ENCODE data around the gene RUVBL1. TPM values are rescaled to one million over a fixed set of nuclear protein-coding genes. Genes with fewer than 3 reads are reported as not detected.
"Not testable (repeated sequence)": the region's sequence is repeated elsewhere in the genome, so short reads cannot be mapped to it uniquely, and the experiment has no call there.

The RUVBL1 gene
- total RNA-seq, 1 experiment from 2014 or later = 153 TPM

DNA sequence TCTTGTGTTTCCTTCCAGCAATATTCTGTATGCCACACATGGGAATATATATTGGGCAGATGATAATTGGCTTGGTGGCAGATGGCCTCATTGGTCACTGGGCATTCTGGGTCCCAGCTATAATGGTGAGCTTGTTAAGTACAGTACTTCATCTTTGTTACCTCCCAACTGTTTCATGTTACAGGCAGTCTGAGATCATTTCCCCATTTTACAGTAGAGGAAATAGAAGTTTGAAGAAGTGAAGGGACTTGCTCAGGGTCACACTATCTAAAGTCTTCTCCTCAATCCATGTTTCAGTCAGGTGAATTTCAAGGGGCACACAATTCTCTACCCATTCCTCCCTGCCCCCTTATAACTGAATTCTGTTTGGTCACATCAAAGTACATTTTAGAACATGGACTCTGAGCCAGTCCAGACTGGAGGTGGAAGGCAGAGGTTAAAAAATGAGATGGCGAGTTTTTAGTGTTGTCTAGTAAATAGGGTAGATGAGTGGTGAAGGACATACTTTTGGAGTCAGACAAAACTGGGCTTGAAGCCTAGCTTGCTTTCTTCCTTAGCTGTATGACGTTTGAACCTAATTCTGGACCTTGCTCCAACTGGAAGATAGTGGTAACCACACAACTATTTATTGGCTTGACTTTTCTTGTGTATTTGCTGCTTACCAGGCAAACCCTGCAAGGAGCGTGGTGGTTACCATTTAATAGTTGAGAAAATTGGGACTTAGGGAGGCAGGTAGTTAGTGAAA lies 32.2 kb upstream of the RUVBL1 start:
- no TSS peak for BruUV-seq (replicated peaks)
- POLR2A ChIA-PET (ENCODE audit: low non-redundant PET) = no interaction called here
- no peak overlapping the region for H3K4me3 ChIP-seq (ENCODE audit: low read depth, low read length, poor library complexity, severe bottlenecking)
- H3K27me3 ChIP-seq (replicated peaks; ENCODE audit: insufficient read depth, low read depth, low read length, poor library complexity) = no peaks in the 10 kb centered on the region
- intact Hi-C loops (cut with micrococcal nuclease; ENCODE audit: unreplicated experiment) = no loop called here
- no peak for DNase-seq (ENCODE audit: low spot score)
- peaks cover 17% of the 10 kb centered on the region for H3K36me3 ChIP-seq (ENCODE audit: insufficient read depth, low read length, poor library complexity, severe bottlenecking)
- H3K4me1 ChIP-seq (ENCODE audit: insufficient read depth, low read length, poor library complexity, severe bottlenecking) = no peaks in the 10 kb centered on the region
- CTCF ChIA-PET = no interaction called here
- TF ChIP-seq CTCF (conservative IDR thresholded peaks at IDR 0.05; ENCODE audit: low read depth, low read length) (no peak), EZH2 (IDR thresholded peaks at IDR 0.05; ENCODE audit: borderline replicate concordance, low read depth, low read length, poor library complexity, severe bottlenecking) (no peak)
- no peaks in the 10 kb centered on the region for H3K9me3 ChIP-seq (ENCODE audit: low read depth, low read length, poor library complexity, severe bottlenecking)
- no peak overlapping the region for H3K27ac ChIP-seq (ENCODE audit: low read depth, low read length, poor library complexity, severe bottlenecking)

GRCh38 chr3:128154354-128154753 lies 30.7 kb upstream of the RUVBL1 start:
- intact Hi-C loops (cut with micrococcal nuclease; ENCODE audit: unreplicated experiment); H3K27me3 ChIP-seq (replicated peaks; ENCODE audit: insufficient read depth, low read depth, low read length, poor library complexity); CTCF ChIA-PET; H3K4me1 ChIP-seq (ENCODE audit: insufficient read depth, low read length, poor library complexity, severe bottlenecking); H3K9me3 ChIP-seq (ENCODE audit: low read depth, low read length, poor library complexity, severe bottlenecking); H3K27ac ChIP-seq (ENCODE audit: low read depth, low read length, poor library complexity, severe bottlenecking); DNase-seq (ENCODE audit: low spot score): not testable (repeated sequence)
- POLR2A ChIA-PET (ENCODE audit: low non-redundant PET) = interaction anchor here (0.7 kb wide), 1 partner anchor 19 kb away, joined by 8 read pairs; no protein-coding TSS in a partner anchor
- TSS peak; percentile 50 for BruUV-seq (replicated peaks)
- H3K36me3 ChIP-seq (ENCODE audit: insufficient read depth, low read length, poor library complexity, severe bottlenecking) = peaks cover 17% of the 10 kb centered on the region
- H3K4me3 ChIP-seq (ENCODE audit: low read depth, low read length, poor library complexity, severe bottlenecking) = peak overlapping the region; percentile 90

- Histone ChIP-seq H3K36me3 (ENCODE audit: insufficient read depth, low read length, poor library complexity, severe bottlenecking) (peaks cover 17% of the 10 kb centered on the region), H3K27ac (ENCODE audit: low read depth, low read length, poor library complexity, severe bottlenecking) (peak within 1 kb of the TSS; percentile 75), H3K9me3 (ENCODE audit: low read depth, low read length, poor library complexity, severe bottlenecking) (no peaks in the 10 kb centered on the region), H3K27me3 (replicated peaks; ENCODE audit: insufficient read depth, low read depth, low read length, poor library complexity) (no peaks in the 10 kb centered on the region), H3K4me3 (ENCODE audit: low read depth, low read length, poor library complexity, severe bottlenecking) (peak within 1 kb of the TSS; percentile 90), H3K4me1 (ENCODE audit: insufficient read depth, low read length, poor library complexity, severe bottlenecking) (no peaks in the 10 kb centered on the region)
- POLR2A ChIA-PET (ENCODE audit: low non-redundant PET) = interaction anchor here (0.7 kb wide), 1 partner anchor 20 kb away, joined by 8 read pairs; no protein-coding TSS in a partner anchor
- CTCF ChIA-PET = interaction anchor here (1.2 kb wide), 1 partner anchor 464 kb away, joined by 3 read pairs; no protein-coding TSS in a partner anchor
- peak; percentile 86 for DNase-seq (ENCODE audit: low spot score)
- intact Hi-C loops (cut with micrococcal nuclease; ENCODE audit: unreplicated experiment) = no loop called here
- no peak for TF ChIP-seq CTCF (conservative IDR thresholded peaks at IDR 0.05; ENCODE audit: low read depth, low read length)
- no peak for TF ChIP-seq EZH2 (IDR thresholded peaks at IDR 0.05; ENCODE audit: borderline replicate concordance, low read depth, low read length, poor library complexity, severe bottlenecking)
- no TSS peak for BruUV-seq (replicated peaks)
Observed at GRCh38 chr3:128153156-128154041, 29.8 kb upstream of the RUVBL1 start, which contains the start of gene EEFSEC. Gene EEFSEC, plus strand, starts transcription at chr3:128153481. Its CDS starts 27 bp downstream, at chr3:128153508.
